Right renal pelvis (tissue), 4 donors: ENCODE data around the gene PIK3CB. TPM values are rescaled to one million over a fixed set of nuclear protein-coding genes. Genes with fewer than 3 reads are reported as not detected.

Experiments used
- DNase-seq, 4 donors: peaks; one replicate each; pipeline ENCODE4 v3.0.0-alpha.2; 2013; ENCODE audit warnings: low read depth in 4 of 4, low spot score in 3 of 4, missing footprints in 1 of 4
- polyA plus RNA-seq, 4 donors: library from polyadenylated mRNA; unstranded; fragments of 120-200 nt; gene quantifications; one replicate each; pipeline ENCODE4 v1.2.1, GENCODE V29; 2013; ENCODE audit not compliant: insufficient read length in 4 of 4

The PIK3CB gene
- 10 to 100 TPM; 27.9 to 35.4 (median 32.9) TPM for polyA plus RNA-seq

GRCh38 chr3:138834596-138835396, at the start of gene PIK3CB:
TSS of gene PIK3CB (minus strand) at chr3:138834928. CDS start at chr3:138759343, 75,585 bp downstream.
- peak; percentile 69 to 79 (median 72) for DNase-seq

- DNase-seq, result no peak
Measured at GRCh38 chr3:138881233-138881632, 46.5 kb upstream of the PIK3CB start.

- DNase-seq, result no peak
Measured at GRCh38 chr3:138879541-138880380, 45.0 kb upstream of the PIK3CB start.

GRCh38 chr3:138877226-138877625, 42.5 kb upstream of the PIK3CB start:
- no peak for DNase-seq

GRCh38 chr3:138875754-138876664, 41.3 kb upstream of the PIK3CB start:
- no peak for DNase-seq

GRCh38 chr3:138875096-138875753, 40.5 kb upstream of the PIK3CB start:
- DNase-seq, result no peak

GRCh38 chr3:138873471-138874278, 38.9 kb upstream of the PIK3CB start:
- no peak for DNase-seq

- DNase-seq, result no peak
Measured at GRCh38 chr3:138872632-138873031, 37.9 kb upstream of the PIK3CB start.

- no peak for DNase-seq
Measured at GRCh38 chr3:138867996-138868395, 33.3 kb upstream of the PIK3CB start.

GRCh38 chr3:138863776-138864113, 29.0 kb upstream of the PIK3CB start:
- DNase-seq, result no peak

- no peak for DNase-seq
Measured at GRCh38 chr3:138862924-138863775, 28.4 kb upstream of the PIK3CB start.

GRCh38 chr3:138862531-138862923, 27.8 kb upstream of the PIK3CB start:
- DNase-seq, result no peak

- no peak for DNase-seq
Measured at GRCh38 chr3:138861798-138862197, 27.1 kb upstream of the PIK3CB start.

GRCh38 chr3:138856799-138857198, 22.1 kb upstream of the PIK3CB start:
- no peak for DNase-seq

GRCh38 chr3:138854940-138855339, 20.2 kb upstream of the PIK3CB start:
- no peak for DNase-seq

GRCh38 chr3:138854204-138854603, 19.5 kb upstream of the PIK3CB start:
- no peak for DNase-seq

GRCh38 chr3:138850151-138850550, 15.4 kb upstream of the PIK3CB start:
- no peak for DNase-seq

- no peak for DNase-seq
Measured at GRCh38 chr3:138849222-138849940, 14.7 kb upstream of the PIK3CB start.
